Measurements from ENCODE around the gene SLC9A9.

SLC9A9 gene

DNA sequence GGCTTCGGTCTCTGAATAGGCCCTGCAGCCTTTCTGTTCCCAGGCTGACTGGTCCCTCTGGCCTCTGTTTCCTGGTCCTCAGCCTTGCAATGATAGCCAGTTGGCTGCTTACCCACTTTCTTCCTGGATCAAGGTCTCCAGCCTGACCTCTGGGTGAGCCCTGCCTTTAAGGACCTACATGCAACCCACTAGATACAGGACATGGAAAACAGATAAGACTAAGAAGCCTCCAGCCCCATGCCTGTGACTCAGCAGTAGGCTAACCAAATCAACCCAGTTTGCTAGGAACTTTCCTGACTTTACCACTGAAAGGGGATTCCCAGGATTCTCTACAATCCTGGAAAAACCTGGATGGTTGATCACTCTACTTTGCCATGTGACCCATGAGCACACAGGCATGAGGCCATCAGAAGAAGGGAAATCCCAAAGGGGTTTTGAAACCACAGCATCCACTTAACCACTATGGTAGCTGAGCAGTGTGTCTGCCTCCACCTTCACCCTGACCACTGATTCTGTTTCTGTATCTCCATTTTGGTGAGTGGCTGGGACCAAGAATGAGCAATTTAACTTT, 540.6 kb downstream of the SLC9A9 start:
- TF ChIP-seq, protein P1, sequence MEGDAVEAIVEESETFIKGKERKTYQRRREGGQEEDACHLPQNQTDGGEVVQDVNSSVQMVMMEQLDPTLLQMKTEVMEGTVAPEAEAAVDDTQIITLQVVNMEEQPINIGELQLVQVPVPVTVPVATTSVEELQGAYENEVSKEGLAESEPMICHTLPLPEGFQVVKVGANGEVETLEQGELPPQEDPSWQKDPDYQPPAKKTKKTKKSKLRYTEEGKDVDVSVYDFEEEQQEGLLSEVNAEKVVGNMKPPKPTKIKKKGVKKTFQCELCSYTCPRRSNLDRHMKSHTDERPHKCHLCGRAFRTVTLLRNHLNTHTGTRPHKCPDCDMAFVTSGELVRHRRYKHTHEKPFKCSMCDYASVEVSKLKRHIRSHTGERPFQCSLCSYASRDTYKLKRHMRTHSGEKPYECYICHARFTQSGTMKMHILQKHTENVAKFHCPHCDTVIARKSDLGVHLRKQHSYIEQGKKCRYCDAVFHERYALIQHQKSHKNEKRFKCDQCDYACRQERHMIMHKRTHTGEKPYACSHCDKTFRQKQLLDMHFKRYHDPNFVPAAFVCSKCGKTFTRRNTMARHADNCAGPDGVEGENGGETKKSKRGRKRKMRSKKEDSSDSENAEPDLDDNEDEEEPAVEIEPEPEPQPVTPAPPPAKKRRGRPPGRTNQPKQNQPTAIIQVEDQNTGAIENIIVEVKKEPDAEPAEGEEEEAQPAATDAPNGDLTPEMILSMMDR (conservative IDR thresholded peaks at IDR 0.05; ENCODE audit: control insufficient read depth, insufficient read depth, low read depth, low read length), result no peak
- H3K4me3 ChIP-seq (ENCODE audit: control insufficient read depth, low read depth, low read length), result no peak overlapping the region
- DNase-seq (ENCODE audit: low read depth), result peak; percentile 76

DNA sequence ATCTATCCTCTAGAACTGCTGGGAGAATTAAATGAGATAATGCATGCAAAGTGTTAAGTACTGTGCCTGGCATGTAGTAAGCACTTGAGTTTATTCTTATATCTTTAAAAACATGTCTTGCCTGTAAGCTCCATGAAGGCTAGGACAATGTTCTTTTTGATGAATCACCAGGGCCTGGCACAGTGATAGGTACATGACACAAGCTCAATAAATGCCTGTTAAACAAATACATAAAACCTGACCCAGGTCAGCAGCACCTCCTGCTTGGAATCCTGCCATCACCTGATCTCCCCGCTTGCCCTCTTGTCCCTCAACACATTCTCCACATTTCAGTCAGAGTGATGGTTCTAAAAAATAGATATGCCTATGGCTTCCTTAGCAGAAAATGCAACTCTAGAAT, 541.9 kb downstream of the SLC9A9 start:
- DNase-seq (ENCODE audit: low read depth), result peak; percentile 24
- TF ChIP-seq, protein P1 (conservative IDR thresholded peaks at IDR 0.05; ENCODE audit: control insufficient read depth, insufficient read depth, low read depth, low read length), result no peak
- H3K4me3 ChIP-seq (ENCODE audit: control insufficient read depth, low read depth, low read length), result no peak overlapping the region

DNA sequence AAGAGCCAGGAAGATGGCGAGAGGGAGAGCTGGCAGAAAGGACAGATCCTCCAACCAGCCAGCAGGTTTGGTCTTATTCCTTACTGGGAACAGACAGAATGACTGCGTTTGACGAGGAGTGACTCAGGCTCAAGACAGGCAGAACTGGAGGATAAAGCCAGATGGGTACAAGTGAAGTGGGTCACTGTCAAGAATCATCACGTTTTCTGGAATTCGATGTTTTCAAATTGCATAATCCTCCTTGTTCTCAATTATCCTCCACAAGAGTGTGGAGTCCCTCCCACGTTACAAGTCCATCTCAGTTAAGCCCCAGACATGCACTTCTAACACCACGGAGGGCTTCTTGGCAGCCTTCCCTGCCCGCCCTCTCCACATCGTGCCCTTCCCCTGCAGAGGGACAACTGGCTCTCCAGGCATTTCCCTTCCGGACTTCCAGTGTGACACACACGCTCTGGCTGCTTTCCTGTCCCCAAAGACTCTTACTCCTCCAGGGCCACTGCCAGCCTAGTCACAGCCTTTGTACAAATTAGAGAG, 545.6 kb downstream of the SLC9A9 start:
- peak; percentile 96 for DNase-seq (ENCODE audit: low read depth)
- no peak overlapping the region for H3K4me3 ChIP-seq (ENCODE audit: control insufficient read depth, low read depth, low read length)

DNA sequence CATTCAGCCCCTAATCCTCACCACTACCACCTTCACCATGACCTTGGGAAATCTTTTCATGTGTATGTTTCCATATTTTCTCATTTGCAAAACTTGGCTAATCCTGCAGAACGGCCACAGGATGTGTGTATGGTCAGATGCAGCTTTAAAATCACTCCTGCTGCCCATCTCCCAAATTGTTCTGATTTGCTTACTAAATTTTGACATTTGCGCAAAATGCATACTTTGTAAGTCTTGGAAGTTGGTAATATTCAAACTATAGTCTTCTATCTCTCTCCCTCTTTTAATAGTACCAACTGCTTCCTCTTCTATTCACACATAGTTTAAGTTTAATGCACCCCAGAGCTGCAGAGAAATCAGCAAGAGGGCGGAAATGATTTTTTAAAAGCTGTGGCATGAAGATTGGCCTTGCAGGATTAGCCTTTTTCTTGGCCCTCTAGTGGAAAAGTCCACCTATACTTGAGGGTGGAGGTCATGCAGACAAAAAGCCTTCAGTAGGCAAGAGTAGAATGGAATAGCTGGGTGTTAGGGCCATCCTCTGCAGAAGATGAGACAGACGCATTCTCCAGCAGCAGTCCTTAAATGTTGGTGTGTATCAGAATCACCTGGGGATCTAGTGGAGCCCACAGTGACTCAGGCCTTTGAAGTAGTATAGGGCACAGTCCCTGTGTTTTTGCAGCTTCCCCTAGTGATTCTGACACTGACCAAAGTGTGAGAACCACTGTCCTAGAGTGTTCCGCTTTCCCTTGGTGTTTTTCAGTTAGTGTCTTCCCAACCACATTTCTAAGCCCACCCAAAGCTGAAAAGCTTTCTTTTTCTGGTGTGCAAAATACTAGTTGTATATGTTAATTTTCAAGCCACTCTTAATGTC, 547.0 kb downstream of the SLC9A9 start:
- TF ChIP-seq, protein P1 (conservative IDR thresholded peaks at IDR 0.05; ENCODE audit: control insufficient read depth, insufficient read depth, low read depth, low read length), result no peak
- H3K4me3 ChIP-seq (ENCODE audit: control insufficient read depth, low read depth, low read length), result no peak overlapping the region
- DNase-seq (ENCODE audit: low read depth), result no peak

More for the DNA sequence above, 545.6 kb downstream of the SLC9A9 start:
- TF ChIP-seq, protein P1 (conservative IDR thresholded peaks at IDR 0.05; ENCODE audit: control insufficient read depth, insufficient read depth, low read depth, low read length), result peak; percentile 29

DNA sequence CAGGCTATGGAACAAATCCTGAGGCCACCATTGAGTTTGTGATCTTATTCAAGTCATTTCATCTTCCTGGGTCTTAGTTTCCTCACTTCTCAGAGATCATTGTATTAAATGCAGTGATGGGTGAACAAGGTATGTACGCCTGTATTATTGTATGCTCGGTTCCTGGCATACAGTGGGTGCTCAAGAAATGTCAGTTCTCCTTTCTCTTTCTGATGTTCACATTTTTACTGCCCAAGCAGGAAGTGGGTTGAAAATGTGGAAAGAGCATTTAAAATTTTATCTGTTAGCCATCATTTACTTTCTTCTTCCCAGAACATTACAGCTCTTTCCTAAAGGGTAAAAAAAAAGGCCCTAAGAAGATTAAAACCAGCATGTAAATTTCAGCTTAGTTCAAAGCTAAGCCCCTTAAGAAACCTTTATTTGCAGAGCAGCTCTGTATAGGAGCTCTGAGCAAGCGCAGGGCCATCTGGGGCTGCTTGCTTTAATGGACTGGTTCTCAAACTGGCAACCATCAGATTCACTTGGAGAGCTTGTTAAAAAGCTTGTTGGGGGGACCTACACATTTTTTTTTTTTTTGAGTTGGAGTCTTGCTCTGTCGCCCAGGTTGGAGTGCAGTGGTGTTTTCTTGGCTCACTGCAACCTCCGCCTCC, 549.3 kb downstream of the SLC9A9 start:
- TF ChIP-seq, protein P1 (conservative IDR thresholded peaks at IDR 0.05; ENCODE audit: control insufficient read depth, insufficient read depth, low read depth, low read length), result no peak
- H3K4me3 ChIP-seq (ENCODE audit: control insufficient read depth, low read depth, low read length), result no peak overlapping the region
- DNase-seq (ENCODE audit: low read depth), result no peak

DNA sequence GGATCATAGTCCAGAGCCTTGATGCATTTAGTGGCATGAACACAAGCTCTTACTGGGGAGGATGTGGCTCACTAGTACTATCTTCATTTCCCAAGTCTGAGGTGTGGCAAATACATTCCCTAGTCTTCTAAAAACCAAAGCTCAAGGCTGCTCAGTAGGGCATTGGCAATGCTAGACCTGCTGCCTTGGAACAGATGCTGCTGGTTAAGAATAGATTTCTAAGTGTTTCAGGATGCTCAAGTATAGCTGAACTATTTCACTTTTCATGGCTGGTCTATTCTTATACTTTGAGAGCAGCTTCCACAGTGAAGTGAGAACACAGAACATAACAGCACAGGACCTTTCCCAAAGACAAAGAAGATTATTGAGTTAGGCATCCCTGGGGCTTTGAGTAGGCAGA, 549.9 kb downstream of the SLC9A9 start:
- no peak overlapping the region for H3K4me3 ChIP-seq (ENCODE audit: control insufficient read depth, low read depth, low read length)
- no peak for DNase-seq (ENCODE audit: low read depth)
- TF ChIP-seq, protein P1 (conservative IDR thresholded peaks at IDR 0.05; ENCODE audit: control insufficient read depth, insufficient read depth, low read depth, low read length), result no peak
